H1 (cell line): ENCODE data around the gene ARMC9. TPM values are rescaled to one million over a fixed set of nuclear protein-coding genes. Genes with fewer than 3 reads are reported as not detected.

ENCODE experiments used
- CTCF ChIA-PET: fragments of 300-600 bp; sonication (Branson Sonifier 250); formaldehyde crosslinking; loops from one replicate; lab custom pipeline; 2021; ENCODE audit not compliant: partially characterized antibody; lab: Charles Lee
- POLR2A ChIA-PET: fragments of 300-600 bp; sonication (Branson Sonifier 250); formaldehyde crosslinking; loops from one replicate; lab custom pipeline; 2021; ENCODE audit warnings: inconsistent platforms; ENCODE audit not compliant: partially characterized antibody; lab: Charles Lee
- DNase-seq, 2 experiments: peaks; one replicate each; pipeline versions ENCODE4 v3.0.0 to v3.0.0-alpha.2; 2010 to 2022; ENCODE audit warnings: low spot score in 2 of 2, low read depth in 1 of 2, mixed read lengths in 1 of 2
- FAIRE-seq: peaks from 2 replicates; lab custom pipeline; 2011; peaks lifted over from hg19 to GRCh38; lab: Jason Lieb, UNC
- H2AFZ ChIP-seq: 2 replicates; pipeline ENCODE4 v1.8.1; 2012; ENCODE audit warnings: low read length, inconsistent platforms
- H2AK5ac ChIP-seq: 2 replicates; pipeline ENCODE4 v1.6.1; 2013; ENCODE audit warnings: low read depth, low read length
- H2BK120ac ChIP-seq: replicated peaks from 2 replicates; pipeline ENCODE3; 2013; ENCODE audit warnings: low read depth, low read length, inconsistent platforms
- H2BK12ac ChIP-seq: 2 replicates; pipeline ENCODE4 v1.6.1; 2013; ENCODE audit warnings: low read depth, low read length
- H2BK15ac ChIP-seq: 2 replicates; pipeline ENCODE4 v1.6.1; 2013; ENCODE audit warnings: low read length
- H2BK20ac ChIP-seq: 2 replicates; pipeline ENCODE4 v1.6.1; 2013; ENCODE audit warnings: low read length
- H2BK5ac ChIP-seq: 2 replicates; pipeline ENCODE4 v1.6.1; 2013; ENCODE audit warnings: low read depth, low read length
- H3K14ac ChIP-seq: 2 replicates; pipeline ENCODE4 v1.6.1; 2013; ENCODE audit warnings: inconsistent platforms; ENCODE audit not compliant: insufficient read length
- H3K18ac ChIP-seq: 2 replicates; pipeline ENCODE4 v1.6.1; 2013; ENCODE audit warnings: low read length; ENCODE audit errors: extremely low read depth
- H3K23ac ChIP-seq: 2 replicates; pipeline ENCODE4 v1.6.1; 2013; ENCODE audit warnings: inconsistent platforms; ENCODE audit not compliant: insufficient read length
- H3K23me2 ChIP-seq: 2 replicates; pipeline ENCODE4 v1.6.1; 2013; ENCODE audit warnings: low read depth, low read length
- H3K27ac ChIP-seq: 2 replicates; pipeline ENCODE4 v1.6.1; 2011; ENCODE audit warnings: low read depth, low read length, inconsistent platforms
- H3K27me3 ChIP-seq, 4 experiments: replicated peaks in 1 of 4; 1 replicate in 1 of 4; 2 replicates in 3 of 4; pipeline versions ENCODE4 v1.6.1 to v1.8.1; 2011 to 2013; ENCODE audit warnings: low read length in 3 of 4, mild to moderate bottlenecking in 3 of 4, inconsistent platforms in 2 of 4, mixed read lengths in 2 of 4, moderate library complexity in 1 of 4; ENCODE audit not compliant: control insufficient read depth in 3 of 4, insufficient read depth in 3 of 4; ENCODE audit errors: extremely low read depth in 1 of 4
- H3K36me3 ChIP-seq, 4 experiments: 2 replicates each; pipeline versions ENCODE4 v1.6.1 to v1.8.1; 2011 to 2013; ENCODE audit warnings: mild to moderate bottlenecking in 4 of 4, low read length in 3 of 4, moderate library complexity in 2 of 4, control low read depth in 1 of 4, inconsistent platforms in 1 of 4; ENCODE audit not compliant: insufficient read depth in 4 of 4, control insufficient read depth in 2 of 4
- H3K4ac ChIP-seq: replicated peaks from 2 replicates; pipeline ENCODE3; 2013; ENCODE audit warnings: low read length, low read depth, mixed read lengths, inconsistent platforms; ENCODE audit not compliant: insufficient read length
- H3K4me1 ChIP-seq, 4 experiments: replicated peaks in 1 of 4; 1 replicate in 1 of 4; 2 replicates in 3 of 4; pipeline versions ENCODE4 v1.6.1 to v1.8.1; 2011 to 2013; ENCODE audit warnings: low read length in 3 of 4, inconsistent platforms in 2 of 4, mixed read lengths in 1 of 4; ENCODE audit not compliant: insufficient read depth in 4 of 4, control insufficient read depth in 3 of 4
- H3K4me2 ChIP-seq, 2 experiments: 2 replicates each; pipeline versions ENCODE4 v1.6.1 to v1.8.1; 2011 to 2013; ENCODE audit warnings: low read depth in 2 of 2, low read length in 2 of 2, control low read depth in 1 of 2, inconsistent platforms in 1 of 2, mild to moderate bottlenecking in 1 of 2; ENCODE audit not compliant: insufficient read depth in 1 of 2
- H3K4me3 ChIP-seq, 4 experiments: fragments of 200-600, 300-600 bp in 1 of 4; sonication (generic), shearing (Covaris generic), sonication (Bioruptor Twin) in 1 of 4; 2 replicates each; pipeline versions ENCODE4 v1.5.1 to v1.8.1; 2011 to 2016; ENCODE audit warnings: low read length in 4 of 4, low read depth in 3 of 4, control low read depth in 2 of 4, inconsistent platforms in 2 of 4, mild to moderate bottlenecking in 2 of 4, mixed read lengths in 1 of 4, moderate library complexity in 1 of 4; ENCODE audit not compliant: insufficient read depth in 2 of 4; ENCODE audit errors: extremely low read depth in 1 of 4
- H3K56ac ChIP-seq: replicated peaks from 2 replicates; pipeline ENCODE3; 2013; ENCODE audit warnings: low read depth, mild to moderate bottlenecking, mixed read lengths, low read length, inconsistent platforms; ENCODE audit not compliant: insufficient read length
- H3K79me1 ChIP-seq: 2 replicates; pipeline ENCODE4 v1.6.1; 2013; ENCODE audit warnings: low read depth, low read length, control low read depth
- H3K79me2 ChIP-seq, 2 experiments: 2 replicates each; pipeline versions ENCODE4 v1.6.1 to v1.8.1; 2012 to 2013; ENCODE audit warnings: low read length in 2 of 2, mild to moderate bottlenecking in 2 of 2, inconsistent platforms in 1 of 2; ENCODE audit not compliant: insufficient read depth in 2 of 2, control insufficient read depth in 1 of 2
- H3K9ac ChIP-seq, 4 experiments: replicated peaks in 1 of 4; 1 replicate in 1 of 4; 2 replicates in 3 of 4; pipeline versions ENCODE4 v1.6.1 to v1.8.1; 2011 to 2013; ENCODE audit warnings: low read depth in 3 of 4, low read length in 3 of 4, control low read depth in 2 of 4, mild to moderate bottlenecking in 2 of 4, moderate library complexity in 2 of 4, inconsistent platforms in 1 of 4; ENCODE audit errors: extremely low read depth in 1 of 4
- H3K9me3 ChIP-seq, 2 experiments: 2 replicates each; pipeline versions ENCODE4 v1.6.1 to v1.8.1; 2012 to 2013; ENCODE audit warnings: mild to moderate bottlenecking in 2 of 2, moderate library complexity in 2 of 2, control low read depth in 1 of 2, inconsistent platforms in 1 of 2, low read depth in 1 of 2, low read length in 1 of 2, mixed read lengths in 1 of 2; ENCODE audit not compliant: insufficient read depth in 2 of 2
- H4K20me1 ChIP-seq, 2 experiments: replicated peaks in 1 of 2; 2 replicates each; pipeline versions ENCODE3 to v1.8.1; 2011 to 2013; ENCODE audit warnings: inconsistent platforms in 2 of 2, low read length in 2 of 2, mild to moderate bottlenecking in 1 of 2; ENCODE audit not compliant: insufficient read depth in 2 of 2, control insufficient read depth in 1 of 2
- H4K5ac ChIP-seq: 2 replicates; pipeline ENCODE4 v1.6.1; 2013; ENCODE audit warnings: low read length, low read depth, mixed read lengths, inconsistent platforms; ENCODE audit not compliant: insufficient read length
- H4K8ac ChIP-seq: 2 replicates; pipeline ENCODE4 v1.8.0; 2013; ENCODE audit warnings: mild to moderate bottlenecking, moderate library complexity, low read length, inconsistent platforms; ENCODE audit not compliant: insufficient read depth; ENCODE audit errors: extremely low read depth
- H4K91ac ChIP-seq: replicated peaks from 2 replicates; pipeline ENCODE3; 2013; ENCODE audit warnings: low read length, mixed read lengths, inconsistent platforms; ENCODE audit not compliant: insufficient read length
- ASH2L ChIP-seq: fragments of 200-600, 300-600 bp; sonication (generic); IDR thresholded peaks from one replicate; pipeline ENCODE4 v1.7.1; 2017; ENCODE audit warnings: low read length
- CBX8 ChIP-seq: fragments of 300-800, 300-1000 bp; sonication (generic); IDR thresholded peaks from 2 replicates; pipeline ENCODE4 v1.7.1; 2016; ENCODE audit warnings: low read depth, low read length, borderline replicate concordance
- GABPA ChIP-seq: IDR thresholded peaks from 2 replicates; pipeline ENCODE4 v1.6.1; 2011; ENCODE audit warnings: mild to moderate bottlenecking, low read length, moderate library complexity, borderline replicate concordance; ENCODE audit not compliant: insufficient read depth
- KDM4A ChIP-seq: IDR thresholded peaks from one replicate; pipeline ENCODE4 v1.7.1; 2012; ENCODE audit warnings: low read depth, mild to moderate bottlenecking, moderate library complexity, low read length, inconsistent platforms; ENCODE audit not compliant: severe bottlenecking
- RAD21 ChIP-seq, 2 experiments: IDR thresholded peaks in 1 of 2; conservative IDR thresholded peaks in 1 of 2; 2 replicates each; pipeline ENCODE4 v1.6.1; 2011; ENCODE audit warnings: low read depth in 2 of 2, low read length in 2 of 2, improper control_type of control experiment in 1 of 2, inconsistent platforms in 1 of 2, mild to moderate bottlenecking in 1 of 2, moderate library complexity in 1 of 2
- RBBP5 ChIP-seq: IDR thresholded peaks from 2 replicates; pipeline ENCODE4 v1.7.1; 2012; ENCODE audit warnings: low read depth, mild to moderate bottlenecking, inconsistent platforms, low read length, moderate library complexity, borderline replicate concordance
- TAF1 ChIP-seq: IDR thresholded peaks from 2 replicates; pipeline ENCODE4 v1.6.1; 2011; ENCODE audit warnings: mild to moderate bottlenecking, low read depth, low read length
- WGBS, 2 experiments: shearing (Covaris generic) in 1 of 2; methylation state at CpG; one replicate each; pipeline versions ENCODE4 v1.1.6 to v1.1.7; 2013 to 2015; ENCODE audit warnings: low lambda C conversion rate in 2 of 2, mixed read lengths in 2 of 2, inconsistent platforms in 1 of 2, low coverage in 1 of 2, missing lambda C conversion rate in 1 of 2; ENCODE audit not compliant: insufficient replicate concordance in 2 of 2, insufficient coverage in 1 of 2, insufficient read length in 1 of 2; ENCODE audit errors: extremely low coverage in 1 of 2, missing lambda C conversion rate in 1 of 2; 5-methylcytosine and 5-hydroxymethylcytosine counted together
- polyA plus RNA-seq, 7 experiments: library from polyadenylated mRNA; depleted of rRNA in 3 of 7; stranded (reverse) in 5 of 7; unstranded in 2 of 7; fragments of >200 nt in 5 of 7; fragments of 200-250 nt in 2 of 7; gene quantifications; 1 replicate in 5 of 7; 2 replicates in 1 of 7; 4 replicates in 1 of 7; pipeline versions ENCODE4 v1.2.1 to v1.2.3, GENCODE V29; 2011 to 2013; ENCODE audit warnings: missing spikeins in 2 of 7, mixed read lengths in 2 of 7
- total RNA-seq: library from RNA; stranded (reverse); fragmentation: NEBNext Ultra II Directional; extraction: Animal tissue kit (Norgen Biotek cat#: 25700); gene quantifications from 2 replicates; pipeline ENCODE4 v1.2.1, GENCODE V29; 2021

ARMC9 gene
- total and polyA plus RNA-seq, 2 of the 8 experiments (the other 6 are each of a cell fraction or from before 2014, with no cell fraction given) = 23.2 to 36.1 TPM

- Histone ChIP-seq H3K36me3 (peaks cover 0 to 18% (median 10%) of the 10 kb centered on the region in 4 experiments; a peak in 4 of 8 replicates), H4K5ac (peak within 1 kb of the TSS; percentile 12), H2AFZ (peak within 1 kb of the TSS; percentile 66; the same call in 1 of the 2 replicates), H4K91ac (peak within 1 kb of the TSS; percentile 68), H3K23me2 (peaks cover 3% of the 10 kb centered on the region; the same call in 1 of the 2 replicates), H3K18ac (peak within 1 kb of the TSS; percentile 86), H3K4me1 (peaks cover 3 to 40% (median 23%) of the 10 kb centered on the region in 4 experiments), H4K20me1 (peaks cover 0 to 7% of the 10 kb centered on the region in 2 experiments), H3K9me3 (no peaks in the 10 kb centered on the region), H2BK20ac (peak within 1 kb of the TSS; percentile 97), H3K14ac (no peak within 1 kb of the TSS), H2BK12ac (peak within 1 kb of the TSS; percentile 99), H3K23ac (no peak within 1 kb of the TSS), H2BK120ac (peak within 1 kb of the TSS; percentile 16), H3K4me3 (peak within 1 kb of the TSS; percentile 55 to 74 (median 60)), H4K8ac (peak within 1 kb of the TSS; percentile 62; the same call in 1 of the 2 replicates), H3K27me3 (no peaks in the 10 kb centered on the region), H3K9ac (peak within 1 kb of the TSS in 3 of 4 experiments; percentile 7 to 53 (median 27); a peak in 4 of 7 replicates), H3K27ac (no peak within 1 kb of the TSS), H2AK5ac (peak within 1 kb of the TSS; percentile 44; the same call in 1 of the 2 replicates)
- DNase-seq (peak in 1 of 2 experiments; percentile 82), FAIRE-seq (no peak)
- WGBS, 2 experiments = 2% methylated on average over 28 of the region's 95 CpGs; no CpG with 5 or more reads in 1 of the 2 experiments
- CTCF ChIA-PET = interaction anchor here (0.6 to 29.5 kb wide), 23 partner anchors 9 to 360 kb away, joined by 3 to 617 read pairs (median 7); partner anchors contain the start of gene NCL
- TF ChIP-seq RBBP5 = 0 out of 2 replicates have a peak, but pooled peaks have one; percentile 21
- no peak for TF ChIP-seq CBX8
- 0 out of 4 replicates have a peak, but pooled peaks of 1 of the 2 experiments have one; percentile 2 for TF ChIP-seq RAD21 (IDR thresholded peaks at IDR 0.05 in 1 of 2, conservative IDR thresholded peaks at IDR 0.05 in 1 of 2; ENCODE audit: low read depth in 2 of 2, low read length in 2 of 2)
- TF ChIP-seq TAF1 = no peak
- peak; percentile 59 for TF ChIP-seq KDM4A
- 0 out of 2 replicates have a peak, but pooled peaks have one; percentile 27 for TF ChIP-seq GABPA
- peak; percentile 25 for TF ChIP-seq ASH2L
- TF ChIP-seq, all 59 proteins: peak for 5
- Histone ChIP-seq H3K79me2 (peaks cover 0 to 29% of the 10 kb centered on the region in 2 experiments; a peak in 2 of 4 replicates), H3K79me1 (peaks cover 8% of the 10 kb centered on the region), H3K4ac (peak within 1 kb of the TSS; percentile 96), H2BK5ac (peak within 1 kb of the TSS; percentile 89; the same call in 1 of the 2 replicates), H3K4me2 (peak within 1 kb of the TSS; percentile 74 to 78), H3K56ac (peak within 1 kb of the TSS; percentile 51), H2BK15ac (peak within 1 kb of the TSS; percentile 93; the same call in 1 of the 2 replicates)
- POLR2A ChIA-PET = interaction anchor here (1.0 to 3.1 kb wide), 12 partner anchors 10 to 99 kb away, joined by 3 to 15 read pairs (median 4); partner anchors contain the start of gene NCL
These were observed 197.0 kb downstream of the ARMC9 start, which contains the start of gene B3GNT7 for GRCh38 chr2:231395188-231396057. TSS of gene B3GNT7 (plus strand) at chr2:231395710. CDS start at chr2:231395804, 94 bp downstream.
